Ovary (tissue), 3 donors: ENCODE measurements around the gene OSBPL9.

Source experiments
- POLR2A ChIP-seq: fragments of 450-650 bp; IDR thresholded peaks from one replicate; pipeline ENCODE4 v1.6.1; 2017; ENCODE audit warnings: antibody characterized with exemption, mild to moderate bottlenecking, moderate library complexity
- TF ChIP-seq, protein P1 (sequence below), 3 donors: fragments of 450-650 bp in 2 of 3; fragments of 200-600 bp in 1 of 3; IDR thresholded peaks; one replicate each; pipeline versions ENCODE4 v1.5.1 to v1.8.0; 2016 to 2022; ENCODE audit warnings: antibody characterized with exemption in 3 of 3, mild to moderate bottlenecking in 1 of 3
- donor health status: DM: no; HTN: no; CAD: no.

DNA sequence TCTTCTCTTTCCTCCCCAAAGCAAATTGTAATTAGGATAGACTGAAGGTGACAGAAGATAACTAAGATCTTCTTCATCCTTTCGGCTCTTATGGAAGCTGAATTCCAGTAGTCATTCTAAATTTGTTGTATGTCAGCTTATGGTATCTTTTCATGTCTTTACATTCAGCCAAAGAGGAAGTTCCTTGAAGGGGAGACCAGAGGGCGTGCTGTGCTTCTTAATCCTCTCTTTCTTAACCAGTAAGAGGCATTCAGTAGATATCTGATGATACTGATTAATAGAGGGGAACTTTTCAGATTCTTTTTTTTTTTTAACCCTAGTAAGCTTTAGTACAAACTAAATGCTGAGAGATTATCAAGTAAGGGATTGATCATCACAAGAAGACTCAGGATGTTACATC, 102.3 kb downstream of the OSBPL9 start:
- TF ChIP-seq, protein P1, sequence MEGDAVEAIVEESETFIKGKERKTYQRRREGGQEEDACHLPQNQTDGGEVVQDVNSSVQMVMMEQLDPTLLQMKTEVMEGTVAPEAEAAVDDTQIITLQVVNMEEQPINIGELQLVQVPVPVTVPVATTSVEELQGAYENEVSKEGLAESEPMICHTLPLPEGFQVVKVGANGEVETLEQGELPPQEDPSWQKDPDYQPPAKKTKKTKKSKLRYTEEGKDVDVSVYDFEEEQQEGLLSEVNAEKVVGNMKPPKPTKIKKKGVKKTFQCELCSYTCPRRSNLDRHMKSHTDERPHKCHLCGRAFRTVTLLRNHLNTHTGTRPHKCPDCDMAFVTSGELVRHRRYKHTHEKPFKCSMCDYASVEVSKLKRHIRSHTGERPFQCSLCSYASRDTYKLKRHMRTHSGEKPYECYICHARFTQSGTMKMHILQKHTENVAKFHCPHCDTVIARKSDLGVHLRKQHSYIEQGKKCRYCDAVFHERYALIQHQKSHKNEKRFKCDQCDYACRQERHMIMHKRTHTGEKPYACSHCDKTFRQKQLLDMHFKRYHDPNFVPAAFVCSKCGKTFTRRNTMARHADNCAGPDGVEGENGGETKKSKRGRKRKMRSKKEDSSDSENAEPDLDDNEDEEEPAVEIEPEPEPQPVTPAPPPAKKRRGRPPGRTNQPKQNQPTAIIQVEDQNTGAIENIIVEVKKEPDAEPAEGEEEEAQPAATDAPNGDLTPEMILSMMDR (IDR thresholded peaks at IDR 0.05): no peak
- TF ChIP-seq POLR2A: no peak
